GM12878 (cell line): Measurements from ENCODE around the gene ADCY7. TPM values are rescaled to one million over a fixed set of nuclear protein-coding genes. Genes with fewer than 3 reads are reported as not detected.

ENCODE experiments used
- ATAC-seq: fragments of 200-7000 bp; cut with Tn5 transposase; 3 replicates; pipeline ENCODE4 v1.9.1; 2020; ENCODE audit warnings: mild to moderate bottlenecking, moderate library complexity
- BruUV-seq: library from RNA; stranded (reverse); fragments of 400-500 nt; replicated peaks from 2 replicates; lab custom pipeline; 2021; lab: Mats Ljungman, UMichigan
- CTCF ChIA-PET: fragments of 300-600 bp; sonication (Branson Sonifier 250); formaldehyde crosslinking; extraction: SDS; loops from one replicate; lab custom pipeline; 2021; ENCODE audit warnings: inconsistent platforms; lab: Yijun Ruan, JAX
- POLR2A ChIA-PET: fragments of 350-600 bp; formaldehyde crosslinking; extraction: SDS; loops from one replicate; lab custom pipeline; 2021; ENCODE audit warnings: inconsistent platforms; lab: Charles Lee
- RAD21 ChIA-PET: fragments of 300-600 bp; sonication (Branson Sonifier 250); formaldehyde crosslinking; loops from one replicate; lab custom pipeline; 2023; ENCODE audit warnings: antibody characterized with exemption; ENCODE audit not compliant: unreplicated experiment; lab: Charles Lee
- SMC1A ChIA-PET: fragments of 300-600 bp; sonication (Branson Sonifier 250); formaldehyde crosslinking; loops from one replicate; lab custom pipeline; 2023; ENCODE audit not compliant: unreplicated experiment, uncharacterized antibody; lab: Charles Lee
- DNase-seq: peaks from one replicate; pipeline ENCODE4 v3.0.0-alpha.2; 2011; ENCODE audit warnings: low read depth, low spot score
- FAIRE-seq: peaks from 3 replicates; lab custom pipeline; 2011; peaks lifted over from hg19 to GRCh38; lab: Jason Lieb, UNC
- H2AFZ ChIP-seq: 2 replicates; pipeline ENCODE4 v1.6.0; 2011; ENCODE audit warnings: low read depth, low read length, control low read depth; ENCODE audit not compliant: control insufficient read depth
- H3K27ac ChIP-seq: 2 replicates; pipeline ENCODE4 v1.5.1; 2011; ENCODE audit warnings: control low read depth; ENCODE audit not compliant: control insufficient read depth, insufficient read depth
- H3K27me3 ChIP-seq, 2 experiments: replicated peaks in 1 of 2; 2 replicates each; pipeline versions ENCODE4 v1.6.0 to v1.6.1; 2011; ENCODE audit warnings: low read length in 1 of 2; ENCODE audit not compliant: control insufficient read depth in 2 of 2, insufficient read depth in 2 of 2
- H3K36me3 ChIP-seq, 2 experiments: 2 replicates each; pipeline ENCODE4 v1.5.1; 2011; ENCODE audit warnings: low read length in 1 of 2; ENCODE audit not compliant: control insufficient read depth in 2 of 2, insufficient read depth in 2 of 2
- H3K4me1 ChIP-seq: 2 replicates; pipeline ENCODE4 v1.6.1; 2011; ENCODE audit warnings: mild to moderate bottlenecking, low read length, moderate library complexity, mixed read lengths; ENCODE audit not compliant: control insufficient read depth, insufficient read depth
- H3K4me2 ChIP-seq: 2 replicates; pipeline ENCODE4 v1.6.0; 2011; ENCODE audit warnings: control low read depth; ENCODE audit not compliant: control insufficient read depth, insufficient read depth
- H3K4me3 ChIP-seq: fragments of 200-600 bp; sonication (generic); 2 replicates; pipeline ENCODE4 v1.5.1; 2016
- H3K79me2 ChIP-seq: 2 replicates; pipeline ENCODE4 v1.6.0; 2011; ENCODE audit warnings: low read length; ENCODE audit not compliant: control insufficient read depth, insufficient read depth
- H3K9ac ChIP-seq: 2 replicates; pipeline ENCODE4 v1.8.0; 2011; ENCODE audit warnings: low read length, control low read depth, mixed read lengths; ENCODE audit not compliant: control insufficient read depth, insufficient read depth
- H3K9me3 ChIP-seq: replicated peaks from 3 replicates; pipeline ENCODE4 v1.5.1; 2011; ENCODE audit warnings: mild to moderate bottlenecking, low read length; ENCODE audit not compliant: control insufficient read depth, insufficient read depth
- H4K20me1 ChIP-seq: 2 replicates; pipeline ENCODE4 v1.6.0; 2011; ENCODE audit not compliant: control insufficient read depth, insufficient read depth
- CBX3 ChIP-seq: fragments of 200-600 bp; sonication (generic); IDR thresholded peaks from 2 replicates; pipeline ENCODE4 v1.6.1; 2016; ENCODE audit warnings: low read depth, borderline replicate concordance
- CHD4 ChIP-seq: fragments of 200-600 bp; sonication (generic); IDR thresholded peaks from 2 replicates; pipeline ENCODE4 v1.6.1; 2016; ENCODE audit warnings: mild to moderate bottlenecking
- CREB1 ChIP-seq: IDR thresholded peaks from 2 replicates; pipeline ENCODE4 v1.6.1; 2012; ENCODE audit warnings: low read depth, mild to moderate bottlenecking, inconsistent platforms
- CREM ChIP-seq: IDR thresholded peaks from 2 replicates; pipeline ENCODE4 v1.6.1; 2014; ENCODE audit warnings: antibody characterized with exemption, low read depth
- ETV6 ChIP-seq, 2 experiments: fragments of 450-650 bp in 1 of 2; IDR thresholded peaks in 1 of 2; conservative IDR thresholded peaks in 1 of 2; 2 replicates each; pipeline ENCODE4 v1.6.1; 2014; ENCODE audit warnings: antibody characterized with exemption in 1 of 2, borderline replicate concordance in 1 of 2, low read depth in 1 of 2, mild to moderate bottlenecking in 1 of 2, moderate library complexity in 1 of 2
- FOS ChIP-seq: IDR thresholded peaks from 3 replicates; pipeline ENCODE4 v1.6.1; 2011; ENCODE audit warnings: borderline replicate concordance; ENCODE audit not compliant: insufficient read length; ENCODE audit errors: extremely low read depth
- GATAD2B ChIP-seq: fragments of 450-650 bp; conservative IDR thresholded peaks from 2 replicates; pipeline ENCODE4 v1.6.1; 2017; ENCODE audit warnings: low read depth, mild to moderate bottlenecking, moderate library complexity
- HCFC1 ChIP-seq: fragments of 150-350 bp; IDR thresholded peaks from 2 replicates; pipeline ENCODE4 v1.6.1; 2014; ENCODE audit warnings: low read length
- MYC ChIP-seq: IDR thresholded peaks from 2 replicates; pipeline ENCODE4 v1.6.1; 2011; ENCODE audit warnings: mild to moderate bottlenecking, low read length, moderate library complexity, inconsistent platforms; ENCODE audit not compliant: insufficient read depth, insufficient replicate concordance, insufficient read length, severe bottlenecking
- NFYB ChIP-seq: IDR thresholded peaks from 2 replicates; pipeline ENCODE4 v1.6.1; 2011; ENCODE audit warnings: low read depth, mild to moderate bottlenecking, low read length, improper control_type of control experiment, moderate library complexity; ENCODE audit not compliant: insufficient read depth
- NR2C2 ChIP-seq: IDR thresholded peaks from 2 replicates; pipeline ENCODE4 v1.6.1; 2011; ENCODE audit warnings: borderline replicate concordance, low read depth; ENCODE audit not compliant: control insufficient read depth, insufficient read length
- NRF1 ChIP-seq: conservative IDR thresholded peaks from 2 replicates; pipeline ENCODE4 v1.6.1; 2011; ENCODE audit warnings: mild to moderate bottlenecking, low read depth, low read length, improper control_type of control experiment
- POU2F2 ChIP-seq: IDR thresholded peaks from 3 replicates; pipeline ENCODE4 v1.6.1; 2011; ENCODE audit warnings: low read depth, mild to moderate bottlenecking, low read length, borderline replicate concordance
- RAD21 ChIP-seq: IDR thresholded peaks from 2 replicates; pipeline ENCODE4 v1.6.1; 2011; ENCODE audit warnings: mild to moderate bottlenecking, low read depth, low read length, moderate library complexity; ENCODE audit not compliant: insufficient read depth
- SIN3A ChIP-seq: IDR thresholded peaks from 2 replicates; pipeline ENCODE4 v1.6.1; 2012; ENCODE audit warnings: low read depth, low read length, improper control_type of control experiment
- SMC3 ChIP-seq: IDR thresholded peaks from 2 replicates; pipeline ENCODE4 v1.6.1; 2011; ENCODE audit warnings: low read length, improper control_type of control experiment, borderline replicate concordance
- YY1 ChIP-seq: IDR thresholded peaks from 2 replicates; pipeline ENCODE4 v1.6.1; 2011; ENCODE audit warnings: low read depth, mild to moderate bottlenecking, low read length
- ZNF24 ChIP-seq: fragments of 450-650 bp; IDR thresholded peaks from 2 replicates; pipeline ENCODE4 v1.6.1; 2017; ENCODE audit warnings: antibody characterized with exemption, mild to moderate bottlenecking
- WGBS: methylation state at CpG from one replicate; pipeline ENCODE4 v1.1.6; 2016; ENCODE audit warnings: low lambda C conversion rate; ENCODE audit not compliant: insufficient replicate concordance, insufficient coverage; ENCODE audit errors: missing lambda C conversion rate; 5-methylcytosine and 5-hydroxymethylcytosine counted together
- in situ Hi-C: fragments of 300-500 bp; cut with MboI; formaldehyde crosslinking; loops from 9 replicates; pipeline ENCODE4 v1.14.3; 2018; ENCODE audit warnings: mixed read lengths
- intact Hi-C: fragments of 100-400 bp; cut with micrococcal nuclease; formaldehyde crosslinking; loops from one replicate; pipeline ENCODE4 v1.14.2; 2022; ENCODE audit not compliant: unreplicated experiment
- polyA plus RNA-seq, 11 experiments: library from polyadenylated mRNA; depleted of rRNA in 4 of 11; unstranded in 6 of 11; stranded (reverse) in 5 of 11; fragments of >200 nt; fragmentation: Nextera tagmentation in 4 of 11; fragmentation: Illumina TruSeq in 1 of 11; extraction: Ambion mirVana in 4 of 11; extraction: Trizol in 1 of 11; gene quantifications; 1 replicate in 1 of 11; 2 replicates in 10 of 11; pipeline versions ENCODE4 v1.2.1 to v1.2.3, GENCODE V29; 2011 to 2016; ENCODE audit warnings: inconsistent platforms in 2 of 11, missing spikeins in 2 of 11, low read depth in 1 of 11
- total RNA-seq, 4 experiments: library from RNA; depleted of rRNA in 3 of 4; stranded (reverse); fragments of >200 nt in 3 of 4; fragmentation: Illumina TruSeq in 1 of 4; extraction: Trizol in 1 of 4; gene quantifications; 2 replicates each; pipeline versions ENCODE4 v1.2.1 to v1.2.3, GENCODE V29; 2013 to 2021
- TF ChIP-seq, protein P1 (sequence below), 3 experiments: IDR thresholded peaks in 2 of 3; conservative IDR thresholded peaks in 1 of 3; 2 replicates each; pipeline ENCODE4 v1.5.1; 2011; ENCODE audit warnings: low read depth in 3 of 3, low read length in 3 of 3, mild to moderate bottlenecking in 3 of 3, control low read depth in 2 of 3, moderate library complexity in 2 of 3, inconsistent platforms in 1 of 3, mixed read lengths in 1 of 3; ENCODE audit not compliant: control insufficient read depth in 2 of 3, insufficient read depth in 1 of 3; ENCODE audit errors: extremely low read depth in 1 of 3

The ADCY7 gene
- total and polyA plus RNA-seq, 10 of the 15 experiments (the other 5 are each of a cell fraction or from before 2014, with no cell fraction given) = 1.2 to 87.9 (median 24.4) TPM

DNA sequence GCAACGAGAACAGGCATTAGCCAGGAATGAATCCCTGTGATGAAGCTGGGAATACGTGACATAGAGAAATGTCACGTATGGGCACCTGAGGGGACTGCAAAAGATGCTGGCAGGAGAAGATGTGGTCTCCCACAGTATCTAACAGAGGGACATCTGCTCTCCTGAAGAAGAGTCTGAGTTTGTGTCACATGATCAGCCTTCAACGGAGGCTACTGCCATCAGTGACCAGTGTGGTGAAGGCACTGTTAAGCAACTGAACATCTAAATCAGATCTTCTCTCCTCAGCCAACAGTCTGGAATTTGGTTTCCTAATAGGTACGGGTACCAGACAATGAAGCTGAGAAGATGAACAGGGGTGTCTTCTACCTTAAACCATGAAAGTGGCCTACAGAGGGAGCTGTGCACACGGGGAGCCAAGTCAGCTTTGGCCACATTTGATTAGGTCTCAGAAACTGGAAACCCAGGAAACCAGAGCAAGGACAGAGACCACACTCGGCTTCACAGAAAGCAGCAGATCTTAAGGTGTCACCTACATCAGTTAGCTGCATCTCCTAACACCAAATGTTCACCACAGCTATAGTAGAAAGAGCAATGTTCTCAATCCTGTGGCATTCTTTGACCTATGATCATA lies 60.6 kb downstream of the ADCY7 start:
- DNase-seq = peak; percentile 25
- peaks cover 18 to 30% of the 10 kb centered on the region in 2 experiments for H3K36me3 ChIP-seq
- TF ChIP-seq HCFC1 (no peak), POU2F2 (no peak), GATAD2B (no peak), YY1 (peak; percentile 28; the same call in 1 of the 2 replicates), CREB1 (peak; percentile 66), ZNF24 (no peak), NFYB (no peak), CBX3 (no peak), SMC3 (peak; percentile 41; the same call in 1 of the 2 replicates), RAD21 (peak; percentile 72), CHD4 (no peak), FOS (no peak), MYC (no peak), CREM (peak; percentile 57; the same call in 1 of the 2 replicates), ETV6 (conservative IDR thresholded peaks at IDR 0.05 in 1 of 2, IDR thresholded peaks at IDR 0.05 in 1 of 2; ENCODE audit: borderline replicate concordance in 1 of 2, low read depth in 1 of 2) (no peak), SIN3A (no peak), NR2C2 (no peak), NRF1 (no peak)
- TF ChIP-seq, protein P1, sequence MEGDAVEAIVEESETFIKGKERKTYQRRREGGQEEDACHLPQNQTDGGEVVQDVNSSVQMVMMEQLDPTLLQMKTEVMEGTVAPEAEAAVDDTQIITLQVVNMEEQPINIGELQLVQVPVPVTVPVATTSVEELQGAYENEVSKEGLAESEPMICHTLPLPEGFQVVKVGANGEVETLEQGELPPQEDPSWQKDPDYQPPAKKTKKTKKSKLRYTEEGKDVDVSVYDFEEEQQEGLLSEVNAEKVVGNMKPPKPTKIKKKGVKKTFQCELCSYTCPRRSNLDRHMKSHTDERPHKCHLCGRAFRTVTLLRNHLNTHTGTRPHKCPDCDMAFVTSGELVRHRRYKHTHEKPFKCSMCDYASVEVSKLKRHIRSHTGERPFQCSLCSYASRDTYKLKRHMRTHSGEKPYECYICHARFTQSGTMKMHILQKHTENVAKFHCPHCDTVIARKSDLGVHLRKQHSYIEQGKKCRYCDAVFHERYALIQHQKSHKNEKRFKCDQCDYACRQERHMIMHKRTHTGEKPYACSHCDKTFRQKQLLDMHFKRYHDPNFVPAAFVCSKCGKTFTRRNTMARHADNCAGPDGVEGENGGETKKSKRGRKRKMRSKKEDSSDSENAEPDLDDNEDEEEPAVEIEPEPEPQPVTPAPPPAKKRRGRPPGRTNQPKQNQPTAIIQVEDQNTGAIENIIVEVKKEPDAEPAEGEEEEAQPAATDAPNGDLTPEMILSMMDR (IDR thresholded peaks at IDR 0.05 in 2 of 3, conservative IDR thresholded peaks at IDR 0.05 in 1 of 3; ENCODE audit: control insufficient read depth in 2 of 3, extremely low read depth in 1 of 3, insufficient read depth in 1 of 3, low read depth in 3 of 3, low read length in 3 of 3) = peak; percentile 45 to 76 (median 55)

More for the DNA sequence above, 60.6 kb downstream of the ADCY7 start:
- peaks cover 3% of the 10 kb centered on the region; the same call in 1 of the 2 replicates for H3K4me1 ChIP-seq
- no peaks in the 10 kb centered on the region for H3K27me3 ChIP-seq
- H3K9ac ChIP-seq = no peak overlapping the region
- ChIA-PET CTCF (interaction anchor here (0.7 to 5.6 kb wide), 36 partner anchors 10 to 479 kb away, joined by 3 to 51 read pairs (median 4); partner anchors contain the start of gene CNEP1R1), POLR2A (interaction anchor here (0.9 kb wide), 1 partner anchor 11 kb away, joined by 3 read pairs; no protein-coding TSS in a partner anchor), SMC1A (interaction anchor here (0.8 to 2.6 kb wide), 16 partner anchors 24 to 479 kb away, joined by 3 to 19 read pairs (median 3); no protein-coding TSS in a partner anchor), RAD21 (interaction anchor here (0.6 to 2.0 kb wide), 8 partner anchors 28 to 480 kb away, joined by 3 to 20 read pairs (median 4); partner anchors contain the start of gene CNEP1R1)
- ATAC-seq (peak; percentile 93), FAIRE-seq (peak; percentile 79)
- no TSS peak for BruUV-seq
- H3K4me2 ChIP-seq = no peak overlapping the region
- H4K20me1 ChIP-seq = no peaks in the 10 kb centered on the region
- intact Hi-C loops = loop anchor here (1.0 to 10.0 kb wide), 3 partner anchors 112 to 480 kb away; no protein-coding TSS in a partner anchor
- in situ Hi-C loops = no loop called here
- no peak overlapping the region for H2AFZ ChIP-seq
- WGBS = 49% methylated on average over 7 of the region's 7 CpGs
- no peaks in the 10 kb centered on the region for H3K9me3 ChIP-seq
- H3K4me3 ChIP-seq = no peak overlapping the region
- H3K27ac ChIP-seq = no peak overlapping the region; the same call in 1 of the 2 replicates
- no peaks in the 10 kb centered on the region for H3K79me2 ChIP-seq
